ENCODE measurements around the gene UBE2Q2. TPM values are rescaled to one million over a fixed set of nuclear protein-coding genes. Genes with fewer than 3 reads are reported as not detected.

Gene UBE2Q2
- total and polyA plus RNA-seq, 9 of the 15 experiments (the other 6 are each of a cell fraction or from before 2014, with no cell fraction given): 6.2 to 24.0 (median 16.2) TPM

- TF ChIP-seq ZBTB40 (IDR thresholded peaks at IDR 0.05) (no peak), ZBTB40 (CRISPR knock-in tag; IDR thresholded peaks at IDR 0.05) (no peak), RHOXF2B (CRISPR knock-in tag; conservative IDR thresholded peaks at IDR 0.05) (no peak), NFE2L1 (tag; IDR thresholded peaks at IDR 0.05; ENCODE audit: borderline replicate concordance, low read depth) (no peak), ARHGAP35 (IDR thresholded peaks at IDR 0.05; ENCODE audit: partially characterized antibody) (no peak), GATAD2A (IDR thresholded peaks at IDR 0.05) (0 out of 2 replicates have a peak, but pooled peaks have one; percentile 12), CHD4 (IDR thresholded peaks at IDR 0.05; ENCODE audit: insufficient read depth, insufficient replicate concordance, low read depth, low read length, poor library complexity, severe bottlenecking) (no peak), ZNF766 (CRISPR knock-in tag; conservative IDR thresholded peaks at IDR 0.05) (peak; percentile 51; the same call in 1 of the 2 replicates), SRSF7 (optimal IDR thresholded peaks at IDR 0.05; ENCODE audit: low read depth, low read length) (no peak), CCNT2 (IDR thresholded peaks at IDR 0.05; ENCODE audit: borderline replicate concordance, extremely low read depth, insufficient read length, low read depth, low read length) (no peak), IRF2 (CRISPR knock-in tag; IDR thresholded peaks at IDR 0.05) (no peak), ILK (tag; IDR thresholded peaks at IDR 0.05; ENCODE audit: borderline replicate concordance, low read depth) (no peak), HCFC1 (IDR thresholded peaks at IDR 0.05; ENCODE audit: low read depth, low read length) (no peak), HOMEZ (CRISPR knock-in tag; IDR thresholded peaks at IDR 0.05) (no peak), ZNF696 (CRISPR knock-in tag; conservative IDR thresholded peaks at IDR 0.05) (no peak), SMARCC2 (IDR thresholded peaks at IDR 0.05; ENCODE audit: low read depth) (no peak; the same call in 1 of the 2 replicates)
- TF ChIP-seq, protein P1, sequence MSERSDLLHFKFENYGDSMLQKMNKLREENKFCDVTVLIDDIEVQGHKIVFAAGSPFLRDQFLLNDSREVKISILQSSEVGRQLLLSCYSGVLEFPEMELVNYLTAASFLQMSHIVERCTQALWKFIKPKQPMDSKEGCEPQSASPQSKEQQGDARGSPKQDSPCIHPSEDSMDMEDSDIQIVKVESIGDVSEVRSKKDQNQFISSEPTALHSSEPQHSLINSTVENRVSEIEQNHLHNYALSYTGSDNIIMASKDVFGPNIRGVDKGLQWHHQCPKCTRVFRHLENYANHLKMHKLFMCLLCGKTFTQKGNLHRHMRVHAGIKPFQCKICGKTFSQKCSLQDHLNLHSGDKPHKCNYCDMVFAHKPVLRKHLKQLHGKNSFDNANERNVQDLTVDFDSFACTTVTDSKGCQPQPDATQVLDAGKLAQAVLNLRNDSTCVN (CRISPR knock-in tag; IDR thresholded peaks at IDR 0.05): 0 out of 2 replicates have a peak, but pooled peaks have one; percentile 12
Measured at GRCh38 chr15:75831806-75832102, 11.5 kb upstream of the UBE2Q2 start (continued).

Measured in K562 (cell line).